ENCODE results near the gene SPA17.
A peak's percentile ranks its signal among the peaks of the same experiment; 100 is the strongest.

The SPA17 gene

GRCh38 chr11:124745835-124746620 is 72.3 kb downstream of the SPA17 start:
- peak overlapping the region; percentile 49 to 51 for H3K4me3 ChIP-seq (replicated peaks in 1 of 2; ENCODE audit: low read depth in 2 of 2, low read length in 2 of 2)
- DNase-seq (ENCODE audit: low read depth in 2 of 2) = no peak
- no peak for TF ChIP-seq CTCF (IDR thresholded peaks at IDR 0.05; ENCODE audit: low read depth, low read length)

- TF ChIP-seq CTCF (IDR thresholded peaks at IDR 0.05; ENCODE audit: low read depth, low read length) = peak; percentile 36
- peak; percentile 67 to 74 for DNase-seq (ENCODE audit: low read depth in 2 of 2)
These were observed 73.0 kb downstream of the SPA17 start for GRCh38 chr11:124746621-124747243.

More at GRCh38 chr11:124746621-124747243, 73.0 kb downstream of the SPA17 start:
- peak overlapping the region; percentile 49 to 51 for H3K4me3 ChIP-seq (replicated peaks in 1 of 2; ENCODE audit: low read depth in 2 of 2, low read length in 2 of 2)

Data from cardiac fibroblast (primary cell).